A549 (cell line): ENCODE data around the gene OPTN.
"Not testable (repeated sequence)": the region's sequence is repeated elsewhere in the genome, so short reads cannot be mapped to it uniquely, and the experiment has no call there.

Experiments
- CTCF ChIP-seq: fragments of >200 bp; sonication (Bioruptor Twin); formaldehyde crosslinking; IDR thresholded peaks from 3 replicates; pipeline ENCODE4 v1.5.1; 2016
- MYC ChIP-seq: IDR thresholded peaks from 2 replicates; pipeline ENCODE4 v1.6.1; 2012; ENCODE audit warnings: mild to moderate bottlenecking, inconsistent platforms, low read length, improper control_type of control experiment, borderline replicate concordance
- RAD21 ChIP-seq, 2 experiments: fragments of >200 bp in 1 of 2; sonication (Bioruptor Twin) in 1 of 2; formaldehyde crosslinking in 1 of 2; IDR thresholded peaks in 1 of 2; conservative IDR thresholded peaks in 1 of 2; 2 replicates in 1 of 2; 3 replicates in 1 of 2; pipeline ENCODE4 v1.6.1; 2012 to 2018; ENCODE audit warnings: inconsistent platforms in 1 of 2

GRCh38 chr10:13053208-13053607, 46.8 kb upstream of the OPTN start:
- not testable (repeated sequence) for TF ChIP-seq RAD21 (conservative IDR thresholded peaks at IDR 0.05 in 1 of 2, IDR thresholded peaks at IDR 0.05 in 1 of 2); MYC; CTCF
